Small intestine (tissue), 7 donors: ENCODE data around the gene WDR55. TPM values are rescaled to one million over a fixed set of nuclear protein-coding genes. Genes with fewer than 3 reads are reported as not detected.

Experiments used
- DNase-seq, 2 donors: peaks; one replicate each; pipeline versions ENCODE4 v3.0.0 to v3.0.0-alpha.2; 2013
- FAIRE-seq: peaks from 2 replicates; lab custom pipeline; 2012; peaks lifted over from hg19 to GRCh38; lab: Jason Lieb, UNC
- H3K27ac ChIP-seq, 3 donors: one replicate each; pipeline ENCODE4 v1.5.1; 2013; ENCODE audit warnings: low read length in 2 of 3, mild to moderate bottlenecking in 2 of 3, control low read depth in 1 of 3, inconsistent platforms in 1 of 3, low read depth in 1 of 3, moderate library complexity in 1 of 3
- H3K27me3 ChIP-seq, 3 donors: one replicate each; pipeline ENCODE4 v1.6.1; 2013; ENCODE audit warnings: low read length in 3 of 3, inconsistent platforms in 1 of 3; ENCODE audit not compliant: control insufficient read depth in 3 of 3, insufficient read depth in 3 of 3
- H3K36me3 ChIP-seq, 3 donors: one replicate each; pipeline ENCODE4 v1.6.1; 2013; ENCODE audit warnings: low read length in 3 of 3, inconsistent platforms in 1 of 3, low read depth in 1 of 3, mild to moderate bottlenecking in 1 of 3, moderate library complexity in 1 of 3; ENCODE audit not compliant: control insufficient read depth in 3 of 3, insufficient read depth in 2 of 3
- H3K4me1 ChIP-seq, 3 donors: one replicate each; pipeline ENCODE4 v1.6.1; 2013; ENCODE audit warnings: low read length in 2 of 3, inconsistent platforms in 1 of 3, low read depth in 1 of 3, mild to moderate bottlenecking in 1 of 3, moderate library complexity in 1 of 3; ENCODE audit not compliant: control insufficient read depth in 3 of 3, insufficient read depth in 2 of 3
- H3K4me3 ChIP-seq, 3 donors: one replicate each; pipeline ENCODE4 v1.5.1; 2013; ENCODE audit warnings: low read length in 3 of 3, control low read depth in 1 of 3, inconsistent platforms in 1 of 3, low read depth in 1 of 3, mild to moderate bottlenecking in 1 of 3, moderate library complexity in 1 of 3
- H3K9me3 ChIP-seq, 2 donors: one replicate each; pipeline ENCODE4 v1.6.1; 2013; ENCODE audit warnings: low read depth in 1 of 2, low read length in 1 of 2; ENCODE audit not compliant: control insufficient read depth in 2 of 2, insufficient read depth in 1 of 2
- WGBS, 3 donors: extraction: QIAGEN DNeasy Blood & Tissue Kit; methylation state at CpG; one replicate each; pipeline ENCODE4 v1.1.7; 2013; 5-methylcytosine and 5-hydroxymethylcytosine counted together
- polyA plus RNA-seq, 4 donors: library from polyadenylated mRNA; stranded (reverse) in 3 of 4; unstranded in 1 of 4; fragments of 200-250 nt in 3 of 4; fragments of 120-200 nt in 1 of 4; gene quantifications; one replicate each; pipeline versions ENCODE4 v1.2.1 to v1.2.3, GENCODE V29; 2013
- donor health status: healthy with polysubstance abuse.
- donor health status: control.
- donor health status: control.
- donor health status: Bipolar disorder and iron deficiency.
- donor health status: healthy.

Gene WDR55
- polyA plus RNA-seq, 4 donors = 20.3 to 28.9 (median 22.4) TPM

- H3K4me3 ChIP-seq = no peak overlapping the region
Observed at GRCh38 chr5:140631036-140631417, 33.7 kb upstream of the WDR55 start.

DNA sequence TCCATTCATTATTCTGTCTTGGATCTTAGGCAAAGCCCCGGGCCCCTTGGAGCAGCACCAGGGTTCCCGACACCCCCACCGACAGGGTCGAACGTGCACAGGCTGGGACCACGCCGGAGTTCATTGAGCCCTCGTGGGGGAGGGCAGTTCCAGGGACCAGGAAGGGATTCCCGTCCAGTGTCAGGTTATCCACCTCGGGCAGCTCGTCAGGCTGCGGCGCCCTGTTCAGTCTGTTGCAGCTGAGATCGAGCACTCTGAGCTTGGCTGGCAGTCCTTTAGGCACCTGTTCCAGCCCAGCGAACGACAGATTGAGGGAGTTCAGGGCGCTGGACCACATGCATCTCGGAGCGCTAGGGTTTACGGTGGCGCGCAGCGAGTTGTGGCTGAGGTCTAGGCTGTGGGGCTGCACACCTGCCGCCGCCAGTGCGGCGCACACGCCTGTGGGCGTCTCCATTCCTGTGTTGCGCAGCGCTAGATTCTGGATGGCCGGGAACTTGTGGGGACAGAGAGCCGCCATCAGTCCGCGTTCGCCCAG is 32.8 kb upstream of the WDR55 start:
- peaks cover 0 to 28% (median 0%) of the 10 kb centered on the region in 3 donors for H3K27me3 ChIP-seq
- H3K4me1 ChIP-seq = peaks cover 2 to 6% (median 6%) of the 10 kb centered on the region in 3 donors
- DNase-seq (peak; percentile 59 to 66), FAIRE-seq (no peak)
- no peaks in the 10 kb centered on the region for H3K36me3 ChIP-seq
- WGBS, 3 donors = 5 to 12% (median 10%) methylated on average over 36 of the region's 36 CpGs
- peak overlapping the region in 2 of 3 donors; percentile 9 to 60 for H3K27ac ChIP-seq
- H3K9me3 ChIP-seq = peaks cover 0 to 11% of the 10 kb centered on the region in 2 donors
- peak overlapping the region; percentile 3 to 54 (median 48) for H3K4me3 ChIP-seq

More at GRCh38 chr5:140631036-140631417, 33.7 kb upstream of the WDR55 start:
- WGBS, 3 donors = 87 to 93% (median 90%) methylated on average over 4 of the region's 4 CpGs
- no peak for DNase-seq
- no peak for FAIRE-seq
- H3K27me3 ChIP-seq = peaks cover 0 to 28% (median 0%) of the 10 kb centered on the region in 3 donors
- peaks cover 2 to 6% (median 6%) of the 10 kb centered on the region in 3 donors for H3K4me1 ChIP-seq
- no peaks in the 10 kb centered on the region for H3K36me3 ChIP-seq
- no peak overlapping the region for H3K27ac ChIP-seq
- H3K9me3 ChIP-seq = peaks cover 0 to 11% of the 10 kb centered on the region in 2 donors

DNA sequence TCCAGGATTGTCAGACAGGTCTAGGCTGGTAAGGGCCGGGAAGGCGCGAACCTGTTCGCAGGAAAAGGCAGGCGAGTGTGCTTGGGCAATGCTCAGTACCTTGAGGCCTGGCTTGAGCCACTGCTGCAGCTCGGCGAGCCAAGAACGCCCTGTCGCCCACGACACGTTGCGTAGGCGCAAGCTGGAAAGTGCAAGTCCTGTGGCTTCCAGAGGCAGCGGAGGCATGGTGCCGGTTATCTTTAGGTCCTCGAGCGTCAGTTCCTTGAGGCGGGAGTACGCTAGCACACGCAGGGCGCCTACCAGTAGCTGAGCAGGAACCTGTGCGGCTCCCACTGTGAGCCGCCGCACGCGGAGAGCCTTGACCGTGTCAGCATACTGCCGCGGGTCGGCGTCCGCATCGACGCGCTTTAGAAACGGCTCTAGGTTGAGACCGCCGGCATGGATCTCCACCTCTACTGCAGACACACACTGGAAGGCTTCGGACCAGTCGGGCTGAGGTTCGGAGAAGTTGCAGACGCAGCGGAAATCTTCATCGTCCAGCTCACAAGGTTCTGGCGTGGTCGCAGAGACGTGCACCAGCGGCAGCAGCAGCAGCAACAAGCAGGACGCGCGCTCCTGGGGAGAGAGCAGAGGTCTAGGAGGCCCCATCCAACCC is 32.2 kb upstream of the WDR55 start:
- Histone ChIP-seq H3K27me3 (peaks cover 0 to 28% (median 0%) of the 10 kb centered on the region in 3 donors), H3K27ac (peak overlapping the region in 2 of 3 donors; percentile 58 to 60), H3K4me3 (peak overlapping the region; percentile 3 to 54 (median 48)), H3K9me3 (peaks cover 0 to 11% of the 10 kb centered on the region in 2 donors), H3K4me1 (peaks cover 2 to 6% (median 6%) of the 10 kb centered on the region in 3 donors), H3K36me3 (no peaks in the 10 kb centered on the region)
- FAIRE-seq (no peak), DNase-seq (peak; percentile 60 to 67)
- WGBS, 3 donors = 0 to 1% (median 1%) methylated on average over 51 of the region's 51 CpGs

DNA sequence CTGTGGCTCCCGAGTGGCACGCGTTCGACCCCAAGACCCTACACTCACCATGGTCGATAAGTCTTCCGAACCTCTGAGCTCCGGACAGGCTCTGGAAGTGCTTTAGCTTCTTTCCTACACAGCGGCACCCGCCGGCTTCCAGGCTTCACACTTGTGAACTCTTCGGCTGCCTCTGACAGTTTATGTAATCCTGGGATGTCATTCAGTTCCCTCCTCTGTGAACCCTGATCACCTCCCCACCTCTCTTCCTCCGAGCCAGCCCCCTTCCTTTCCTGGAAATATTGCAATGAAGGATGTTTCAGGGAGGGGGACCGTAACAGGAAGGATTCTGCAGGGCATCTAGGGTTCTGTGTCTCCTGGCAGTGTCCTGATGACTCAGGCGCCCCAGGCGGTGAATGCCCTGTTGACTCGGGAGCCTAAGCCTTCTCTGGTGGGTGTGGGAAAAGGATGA is 31.7 kb upstream of the WDR55 start, which contains the start of gene CD14:
TSS of gene CD14 (minus strand) at position 155 of the 451 bp plus-strand sequence. CDS start at position 51, 104 bp downstream.
- FAIRE-seq (no peak), DNase-seq (peak in 1 of 2 donors; percentile 62)
- peaks cover 2 to 6% (median 6%) of the 10 kb centered on the region in 3 donors for H3K4me1 ChIP-seq
- peak within 1 kb of the TSS in 2 of 3 donors; percentile 58 to 60 for H3K27ac ChIP-seq
- H3K36me3 ChIP-seq = no peaks in the 10 kb centered on the region
- H3K9me3 ChIP-seq = peaks cover 0 to 7% of the 10 kb centered on the region in 2 donors
- peaks cover 0 to 28% (median 0%) of the 10 kb centered on the region in 3 donors for H3K27me3 ChIP-seq
- peak within 1 kb of the TSS; percentile 3 to 54 (median 48) for H3K4me3 ChIP-seq
- 5 to 9% (median 6%) methylated on average over 16 of the region's 16 CpGs for WGBS, 3 donors

GRCh38 chr5:140633501-140633900 is 31.2 kb upstream of the WDR55 start:
- no peak for FAIRE-seq
- 79 to 85% (median 81%) methylated on average over 2 of the region's 2 CpGs for WGBS, 3 donors
- Histone ChIP-seq H3K27me3 (peaks cover 0 to 28% (median 0%) of the 10 kb centered on the region in 3 donors), H3K4me1 (peaks cover 2 to 6% (median 6%) of the 10 kb centered on the region in 3 donors), H3K36me3 (no peaks in the 10 kb centered on the region), H3K9me3 (peaks cover 0 to 2% of the 10 kb centered on the region in 2 donors), H3K27ac (peak overlapping the region in 1 of 3 donors; percentile 60), H3K4me3 (peak overlapping the region in 1 of 3 donors; percentile 54)
- DNase-seq = no peak

- Histone ChIP-seq H3K9me3 (no peaks in the 10 kb centered on the region), H3K4me1 (peaks cover 2 to 10% (median 6%) of the 10 kb centered on the region in 3 donors), H3K27me3 (peaks cover 0 to 28% (median 0%) of the 10 kb centered on the region in 3 donors), H3K4me3 (no peak overlapping the region), H3K36me3 (no peaks in the 10 kb centered on the region), H3K27ac (no peak overlapping the region)
- WGBS, 3 donors = 49 to 71% (median 59%) methylated on average over 3 of the region's 3 CpGs
- no peak for DNase-seq
- FAIRE-seq = no peak
Observed at GRCh38 chr5:140634103-140634502, 30.6 kb upstream of the WDR55 start.

GRCh38 chr5:140635291-140636257 is 29.1 kb upstream of the WDR55 start:
- no peaks in the 10 kb centered on the region for H3K9me3 ChIP-seq

More at GRCh38 chr5:140635291-140636257, 29.1 kb upstream of the WDR55 start:
- H3K4me3 ChIP-seq = no peak overlapping the region
- WGBS, 3 donors = 76 to 86% (median 79%) methylated on average over 8 of the region's 8 CpGs
- H3K27me3 ChIP-seq = peaks cover 0 to 26% (median 0%) of the 10 kb centered on the region in 3 donors
- no peak for DNase-seq
- no peaks in the 10 kb centered on the region for H3K36me3 ChIP-seq
- no peak for FAIRE-seq
- H3K27ac ChIP-seq = peak overlapping the region in 1 of 3 donors; percentile 19
- peaks cover 2 to 15% (median 6%) of the 10 kb centered on the region in 3 donors for H3K4me1 ChIP-seq
